ENCODE data around the gene TRIM41. TPM values are rescaled to one million over a fixed set of nuclear protein-coding genes. Genes with fewer than 3 reads are reported as not detected.

TRIM41 gene
- total and polyA plus RNA-seq, 2 of the 13 experiments (the other 11 are each of a cell fraction or from before 2014, with no cell fraction given): 10.2 to 16.7 TPM

DNA sequence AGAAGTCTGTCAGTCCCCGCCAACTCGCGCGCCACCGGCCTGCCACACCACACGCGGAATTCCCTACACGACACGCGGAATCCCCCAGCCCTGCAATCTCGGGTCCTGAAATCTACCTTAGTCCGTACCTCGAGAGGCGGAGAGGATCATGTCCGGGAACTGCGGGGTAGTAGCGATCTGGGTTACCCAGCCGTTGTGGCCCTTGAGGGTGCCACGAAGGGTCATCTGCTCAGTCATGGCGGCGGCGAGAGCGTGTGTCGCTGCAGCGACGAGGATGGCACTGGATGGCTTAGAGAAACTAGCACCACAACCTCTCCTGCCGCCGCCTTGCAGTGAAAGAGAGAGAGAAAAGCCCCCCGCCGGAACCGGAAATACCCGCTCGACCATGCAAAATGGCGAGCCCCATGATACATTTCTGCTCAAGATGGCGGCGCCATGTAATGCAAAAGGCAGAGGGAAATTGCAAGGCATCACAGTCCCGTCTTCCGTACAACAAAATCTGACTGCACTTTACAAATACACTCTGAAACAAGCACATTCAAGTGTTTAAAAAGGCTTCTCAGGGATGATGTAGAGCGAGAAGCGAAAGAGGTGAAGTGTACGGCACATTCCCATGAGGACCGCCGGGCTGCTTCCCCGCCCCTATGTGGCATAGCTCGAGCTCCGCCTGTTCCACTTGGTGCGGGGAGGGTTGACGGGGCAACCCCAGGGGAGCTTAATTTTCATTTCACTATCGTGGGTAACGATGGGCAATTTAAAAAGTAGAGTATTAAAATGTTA is 20.7 kb downstream of the TRIM41 start, which contains the start of gene RACK1 (continued):
- no peak for TF ChIP-seq ZFP36 (IDR thresholded peaks at IDR 0.05; ENCODE audit: borderline replicate concordance, low read depth, low read length, partially characterized antibody)
- 0 out of 2 replicates have a peak, but pooled peaks have one; percentile 36 for TF ChIP-seq ERF (CRISPR knock-in tag; IDR thresholded peaks at IDR 0.05)
- TF ChIP-seq NCOA1 (CRISPR knock-in tag; IDR thresholded peaks at IDR 0.05): 0 out of 2 replicates have a peak, but pooled peaks have one; percentile 28
- TF ChIP-seq PLRG1 (conservative IDR thresholded peaks at IDR 0.05): no peak
- TF ChIP-seq SMAD1 (CRISPR knock-in tag; IDR thresholded peaks at IDR 0.05; ENCODE audit: borderline replicate concordance, low read depth): no peak; the same call in 1 of the 2 replicates
- TF ChIP-seq ZNF546 (CRISPR knock-in tag; conservative IDR thresholded peaks at IDR 0.05): peak; percentile 70; the same call in 1 of the 2 replicates
- TF ChIP-seq SMARCC2 (IDR thresholded peaks at IDR 0.05): no peak
- TF ChIP-seq, protein P1, sequence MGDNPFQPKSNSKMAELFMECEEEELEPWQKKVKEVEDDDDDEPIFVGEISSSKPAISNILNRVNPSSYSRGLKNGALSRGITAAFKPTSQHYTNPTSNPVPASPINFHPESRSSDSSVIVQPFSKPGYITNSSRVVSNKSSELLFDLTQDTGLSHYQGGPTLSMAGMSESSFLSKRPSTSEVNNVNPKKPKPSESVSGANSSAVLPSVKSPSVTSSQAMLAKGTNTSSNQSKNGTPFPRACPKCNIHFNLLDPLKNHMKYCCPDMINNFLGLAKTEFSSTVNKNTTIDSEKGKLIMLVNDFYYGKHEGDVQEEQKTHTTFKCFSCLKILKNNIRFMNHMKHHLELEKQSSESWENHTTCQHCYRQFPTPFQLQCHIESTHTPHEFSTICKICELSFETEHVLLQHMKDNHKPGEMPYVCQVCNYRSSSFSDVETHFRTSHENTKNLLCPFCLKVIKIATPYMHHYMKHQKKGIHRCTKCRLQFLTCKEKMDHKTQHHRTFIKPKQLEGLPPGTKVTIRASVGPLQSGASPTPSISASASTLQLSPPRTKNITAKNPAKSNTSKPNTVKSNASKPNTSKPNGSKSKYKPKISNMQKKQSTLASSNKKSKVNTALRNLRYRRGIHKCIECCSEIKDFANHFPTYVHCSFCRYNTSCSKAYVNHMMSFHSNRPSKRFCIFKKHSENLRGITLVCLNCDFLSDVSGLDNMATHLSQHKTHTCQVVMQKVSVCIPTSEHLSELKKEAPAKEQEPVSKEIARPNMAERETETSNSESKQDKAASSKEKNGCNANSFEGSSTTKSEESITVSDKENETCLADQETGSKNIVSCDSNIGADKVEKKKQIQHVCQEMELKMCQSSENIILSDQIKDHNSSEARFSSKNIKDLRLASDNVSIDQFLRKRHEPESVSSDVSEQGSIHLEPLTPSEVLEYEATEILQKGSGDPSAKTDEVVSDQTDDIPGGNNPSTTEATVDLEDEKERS (CRISPR knock-in tag; IDR thresholded peaks at IDR 0.05): 0 out of 2 replicates have a peak, but pooled peaks have one; percentile 74
- TF ChIP-seq, protein P2, sequence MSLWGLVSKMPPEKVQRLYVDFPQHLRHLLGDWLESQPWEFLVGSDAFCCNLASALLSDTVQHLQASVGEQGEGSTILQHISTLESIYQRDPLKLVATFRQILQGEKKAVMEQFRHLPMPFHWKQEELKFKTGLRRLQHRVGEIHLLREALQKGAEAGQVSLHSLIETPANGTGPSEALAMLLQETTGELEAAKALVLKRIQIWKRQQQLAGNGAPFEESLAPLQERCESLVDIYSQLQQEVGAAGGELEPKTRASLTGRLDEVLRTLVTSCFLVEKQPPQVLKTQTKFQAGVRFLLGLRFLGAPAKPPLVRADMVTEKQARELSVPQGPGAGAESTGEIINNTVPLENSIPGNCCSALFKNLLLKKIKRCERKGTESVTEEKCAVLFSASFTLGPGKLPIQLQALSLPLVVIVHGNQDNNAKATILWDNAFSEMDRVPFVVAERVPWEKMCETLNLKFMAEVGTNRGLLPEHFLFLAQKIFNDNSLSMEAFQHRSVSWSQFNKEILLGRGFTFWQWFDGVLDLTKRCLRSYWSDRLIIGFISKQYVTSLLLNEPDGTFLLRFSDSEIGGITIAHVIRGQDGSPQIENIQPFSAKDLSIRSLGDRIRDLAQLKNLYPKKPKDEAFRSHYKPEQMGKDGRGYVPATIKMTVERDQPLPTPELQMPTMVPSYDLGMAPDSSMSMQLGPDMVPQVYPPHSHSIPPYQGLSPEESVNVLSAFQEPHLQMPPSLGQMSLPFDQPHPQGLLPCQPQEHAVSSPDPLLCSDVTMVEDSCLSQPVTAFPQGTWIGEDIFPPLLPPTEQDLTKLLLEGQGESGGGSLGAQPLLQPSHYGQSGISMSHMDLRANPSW (CRISPR knock-in tag; IDR thresholded peaks at IDR 0.05; ENCODE audit: borderline replicate concordance): peak; percentile 64; the same call in 1 of the 2 replicates
- TF ChIP-seq, protein P3, sequence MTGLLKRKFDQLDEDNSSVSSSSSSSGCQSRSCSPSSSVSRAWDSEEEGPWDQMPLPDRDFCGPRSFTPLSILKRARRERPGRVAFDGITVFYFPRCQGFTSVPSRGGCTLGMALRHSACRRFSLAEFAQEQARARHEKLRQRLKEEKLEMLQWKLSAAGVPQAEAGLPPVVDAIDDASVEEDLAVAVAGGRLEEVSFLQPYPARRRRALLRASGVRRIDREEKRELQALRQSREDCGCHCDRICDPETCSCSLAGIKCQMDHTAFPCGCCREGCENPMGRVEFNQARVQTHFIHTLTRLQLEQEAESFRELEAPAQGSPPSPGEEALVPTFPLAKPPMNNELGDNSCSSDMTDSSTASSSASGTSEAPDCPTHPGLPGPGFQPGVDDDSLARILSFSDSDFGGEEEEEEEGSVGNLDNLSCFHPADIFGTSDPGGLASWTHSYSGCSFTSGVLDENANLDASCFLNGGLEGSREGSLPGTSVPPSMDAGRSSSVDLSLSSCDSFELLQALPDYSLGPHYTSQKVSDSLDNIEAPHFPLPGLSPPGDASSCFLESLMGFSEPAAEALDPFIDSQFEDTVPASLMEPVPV (CRISPR knock-in tag; IDR thresholded peaks at IDR 0.05): peak; percentile 59; the same call in 1 of the 2 replicates
- TF ChIP-seq ZNF501 (CRISPR knock-in tag; IDR thresholded peaks at IDR 0.05): peak; percentile 75
- TF ChIP-seq ZNF343 (CRISPR knock-in tag; IDR thresholded peaks at IDR 0.05): no peak
- peak; percentile 23; the same call in 1 of the 2 replicates for TF ChIP-seq ZNF615 (CRISPR knock-in tag; IDR thresholded peaks at IDR 0.05; ENCODE audit: borderline replicate concordance)
- TF ChIP-seq, protein P4, sequence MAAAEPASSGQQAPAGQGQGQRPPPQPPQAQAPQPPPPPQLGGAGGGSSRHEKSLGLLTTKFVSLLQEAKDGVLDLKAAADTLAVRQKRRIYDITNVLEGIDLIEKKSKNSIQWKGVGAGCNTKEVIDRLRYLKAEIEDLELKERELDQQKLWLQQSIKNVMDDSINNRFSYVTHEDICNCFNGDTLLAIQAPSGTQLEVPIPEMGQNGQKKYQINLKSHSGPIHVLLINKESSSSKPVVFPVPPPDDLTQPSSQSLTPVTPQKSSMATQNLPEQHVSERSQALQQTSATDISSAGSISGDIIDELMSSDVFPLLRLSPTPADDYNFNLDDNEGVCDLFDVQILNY (CRISPR knock-in tag; conservative IDR thresholded peaks at IDR 0.05): 0 out of 2 replicates have a peak, but pooled peaks have one; percentile 1
- TF ChIP-seq, protein P5, sequence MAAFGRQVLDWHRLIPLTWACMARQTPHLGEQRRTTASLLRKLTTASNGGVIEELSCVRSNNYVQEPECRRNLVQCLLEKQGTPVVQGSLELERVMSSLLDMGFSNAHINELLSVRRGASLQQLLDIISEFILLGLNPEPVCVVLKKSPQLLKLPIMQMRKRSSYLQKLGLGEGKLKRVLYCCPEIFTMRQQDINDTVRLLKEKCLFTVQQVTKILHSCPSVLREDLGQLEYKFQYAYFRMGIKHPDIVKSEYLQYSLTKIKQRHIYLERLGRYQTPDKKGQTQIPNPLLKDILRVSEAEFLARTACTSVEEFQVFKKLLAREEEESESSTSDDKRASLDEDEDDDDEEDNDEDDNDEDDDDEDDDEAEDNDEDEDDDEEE (CRISPR knock-in tag; IDR thresholded peaks at IDR 0.05): 0 out of 2 replicates have a peak, but pooled peaks have one; percentile 73
- TF ChIP-seq ZNF354B (CRISPR knock-in tag; IDR thresholded peaks at IDR 0.05): no peak
- TF ChIP-seq ZNF430 (CRISPR knock-in tag; IDR thresholded peaks at IDR 0.05): peak; percentile 62
- TF ChIP-seq RORA (CRISPR knock-in tag; IDR thresholded peaks at IDR 0.05): no peak
